WTC11 (cell line): ENCODE data around the gene UBAP1L. TPM values are rescaled to one million over a fixed set of nuclear protein-coding genes. Genes with fewer than 3 reads are reported as not detected.
A peak's percentile ranks its signal among the peaks of the same experiment; 100 is the strongest.

ENCODE experiments used
- ATAC-seq: fragments of 200-7000 bp; cut with Tn5 transposase; 2 replicates; pipeline ENCODE4 v1.10.0; 2021; ENCODE audit warnings: mild to moderate bottlenecking, moderate library complexity
- CTCF ChIA-PET: fragments of 300-600 bp; sonication (Branson Sonifier 250); formaldehyde crosslinking; loops from one replicate; lab custom pipeline; 2021; ENCODE audit warnings: antibody characterized with exemption; lab: Charles Lee
- POLR2A ChIA-PET: fragments of 350-600 bp; sonication (Branson Sonifier 250); formaldehyde crosslinking; loops from one replicate; lab custom pipeline; 2021; ENCODE audit warnings: antibody characterized with exemption; lab: Charles Lee
- DNase-seq: peaks from one replicate; pipeline ENCODE4 v3.0.0; 2021; ENCODE audit warnings: low spot score
- H3K27ac Mint-ChIP-seq: 2 replicates; pipeline ENCODE4 v1.8.0; 2021; ENCODE audit warnings: mixed read lengths
- H3K27me3 Mint-ChIP-seq: 2 replicates; pipeline ENCODE4 v1.8.0; 2021; ENCODE audit warnings: low read depth, mild to moderate bottlenecking, moderate library complexity, mixed read lengths
- H3K36me3 Mint-ChIP-seq: 2 replicates; pipeline ENCODE4 v1.8.0; 2021; ENCODE audit warnings: mixed read lengths
- H3K4me1 Mint-ChIP-seq: 2 replicates; pipeline ENCODE4 v1.8.0; 2022; ENCODE audit warnings: mixed read lengths
- H3K4me3 Mint-ChIP-seq: 2 replicates; pipeline ENCODE4 v1.8.0; 2021; ENCODE audit warnings: mild to moderate bottlenecking, moderate library complexity, mixed read lengths
- H3K9me3 Mint-ChIP-seq: 2 replicates; pipeline ENCODE4 v1.8.0; 2021; ENCODE audit warnings: mixed read lengths
- ATF3 ChIP-seq: sonication (generic); formaldehyde crosslinking; conservative IDR thresholded peaks from 2 replicates; pipeline ENCODE4 v1.8.1; 2022; ENCODE audit warnings: mild to moderate bottlenecking, missing genetic modification reagents
- CREM ChIP-seq: sonication (generic); formaldehyde crosslinking; IDR thresholded peaks from 2 replicates; pipeline ENCODE4 v1.8.1; 2022; ENCODE audit warnings: mild to moderate bottlenecking, missing genetic modification reagents, moderate library complexity
- E2F1 ChIP-seq: sonication (generic); formaldehyde crosslinking; IDR thresholded peaks from 2 replicates; pipeline ENCODE4 v1.8.0; 2022; ENCODE audit warnings: mild to moderate bottlenecking, missing genetic modification reagents
- E2F4 ChIP-seq: sonication (generic); formaldehyde crosslinking; IDR thresholded peaks from 2 replicates; pipeline ENCODE4 v1.8.1; 2022; ENCODE audit warnings: low read depth, mild to moderate bottlenecking, moderate library complexity, missing genetic modification reagents, borderline replicate concordance
- E2F5 ChIP-seq: sonication (generic); formaldehyde crosslinking; IDR thresholded peaks from 2 replicates; pipeline ENCODE4 v1.8.1; 2022; ENCODE audit warnings: mild to moderate bottlenecking, moderate library complexity, missing genetic modification reagents
- FOXP4 ChIP-seq: sonication (generic); formaldehyde crosslinking; IDR thresholded peaks from 2 replicates; pipeline ENCODE4 v1.8.0; 2022; ENCODE audit warnings: mild to moderate bottlenecking, missing genetic modification reagents
- GRHL2 ChIP-seq: fragments of 250-450 bp; sonication (Bioruptor Pico); IDR thresholded peaks from 2 replicates; pipeline ENCODE4 v1.8.0; 2022; ENCODE audit warnings: mild to moderate bottlenecking, moderate library complexity; ENCODE audit not compliant: insufficient replicate concordance, severe bottlenecking
- GTF2I ChIP-seq: fragments of 250-450 bp; sonication (Bioruptor Pico); conservative IDR thresholded peaks from 2 replicates; pipeline ENCODE4 v1.4.0; 2021; ENCODE audit warnings: mild to moderate bottlenecking
- HMGXB4 ChIP-seq: sonication (generic); formaldehyde crosslinking; IDR thresholded peaks from 2 replicates; pipeline ENCODE4 v1.8.1; 2023; ENCODE audit warnings: mild to moderate bottlenecking, moderate library complexity, missing genetic modification reagents
- IRF2 ChIP-seq: sonication (generic); formaldehyde crosslinking; IDR thresholded peaks from 2 replicates; pipeline ENCODE4 v1.8.0; 2022; ENCODE audit warnings: low read depth, missing genetic modification reagents, borderline replicate concordance
- SP1 ChIP-seq: sonication (generic); formaldehyde crosslinking; conservative IDR thresholded peaks from 2 replicates; pipeline ENCODE4 v1.8.1; 2022; ENCODE audit warnings: missing genetic modification reagents
- TP53 ChIP-seq: sonication (generic); formaldehyde crosslinking; IDR thresholded peaks from 2 replicates; pipeline ENCODE4 v1.8.1; 2023; ENCODE audit warnings: mild to moderate bottlenecking, missing genetic modification reagents
- ZBTB21 ChIP-seq: sonication (generic); formaldehyde crosslinking; IDR thresholded peaks from 2 replicates; pipeline ENCODE4 v1.8.1; 2023; ENCODE audit warnings: mild to moderate bottlenecking, missing genetic modification reagents, borderline replicate concordance
- ZBTB43 ChIP-seq: sonication (generic); formaldehyde crosslinking; IDR thresholded peaks from 2 replicates; pipeline ENCODE4 v1.8.1; 2023; ENCODE audit warnings: mild to moderate bottlenecking, missing genetic modification reagents
- ZNF281 ChIP-seq: sonication (generic); formaldehyde crosslinking; IDR thresholded peaks from 2 replicates; pipeline ENCODE4 v1.8.0; 2023; ENCODE audit warnings: mild to moderate bottlenecking, missing genetic modification reagents
- ZNF425 ChIP-seq: fragments of 250-450 bp; sonication (Bioruptor Pico); conservative IDR thresholded peaks from 2 replicates; pipeline ENCODE4 v1.9.0; 2021; ENCODE audit warnings: mild to moderate bottlenecking
- total RNA-seq: library from RNA; stranded (reverse); gene quantifications from 3 replicates; pipeline ENCODE4 v1.2.3, GENCODE V29; 2021

UBAP1L gene
- total RNA-seq, 1 experiment from 2014 or later, result 2.0 TPM

- TF ChIP-seq E2F5, result no peak
- no peak for TF ChIP-seq IRF2
- no peak for TF ChIP-seq CREM (CRISPR knock-in tag)
- no peak for TF ChIP-seq ZNF425 (CRISPR knock-in tag)
These were observed 47.7 kb downstream of the UBAP1L start (continued) for GRCh38 chr15:65067317-65067644.

GRCh38 chr15:65066635-65067316, 48.2 kb downstream of the UBAP1L start:
- peaks cover 21% of the 10 kb centered on the region for H3K27me3 Mint-ChIP-seq
- no peaks in the 10 kb centered on the region for H3K36me3 Mint-ChIP-seq
- ChIA-PET CTCF (interaction anchor here (0.5 to 20.3 kb wide), 10 partner anchors 11 to 219 kb away, joined by 3 to 292 read pairs (median 6); partner anchors contain the start of gene KBTBD13), POLR2A (interaction anchor here (1.0 to 2.7 kb wide), 4 partner anchors 10 to 36 kb away, joined by 3 to 12 read pairs (median 8); no protein-coding TSS in a partner anchor)
- peaks cover 33% of the 10 kb centered on the region for H3K4me1 Mint-ChIP-seq
- DNase-seq, result peak; percentile 29
- no peak; the same call in 1 of the 2 replicates for ATAC-seq
- no peak overlapping the region for H3K27ac Mint-ChIP-seq
- peak overlapping the region; percentile 76 for H3K4me3 Mint-ChIP-seq
- no peaks in the 10 kb centered on the region for H3K9me3 Mint-ChIP-seq
- no peak for TF ChIP-seq ZBTB21 (CRISPR knock-in tag)
- TF ChIP-seq ZBTB43 (CRISPR knock-in tag), result no peak
- no peak for TF ChIP-seq TP53 (CRISPR knock-in tag)
- no peak for TF ChIP-seq GTF2I (CRISPR knock-in tag)
- no peak for TF ChIP-seq E2F4
- TF ChIP-seq FOXP4 (CRISPR knock-in tag), result no peak
- TF ChIP-seq HMGXB4 (CRISPR knock-in tag), result no peak
- no peak for TF ChIP-seq ATF3 (CRISPR knock-in tag)
- no peak for TF ChIP-seq GRHL2
- TF ChIP-seq SP1 (CRISPR knock-in tag), result no peak
- no peak for TF ChIP-seq E2F1 (CRISPR knock-in tag)
- TF ChIP-seq ZNF425 (CRISPR knock-in tag), result no peak
- TF ChIP-seq IRF2, result no peak
- no peak for TF ChIP-seq ZNF281 (CRISPR knock-in tag)
